ENCODE data around the gene TM7SF2.

The TM7SF2 gene

GRCh38 chr11:65107751-65108468, 3.8 kb upstream of the TM7SF2 start:
- H3K4me3 ChIP-seq (ENCODE audit: control insufficient read depth in 1 of 7, extremely low read depth in 1 of 7, insufficient read depth in 4 of 7, low read depth in 2 of 7, low read length in 6 of 7) = no peak overlapping the region
- H3K9me3 ChIP-seq (ENCODE audit: control extremely low read depth in 1 of 5, control insufficient read depth in 4 of 5, insufficient read depth in 2 of 5, low read depth in 1 of 5, low read length in 4 of 5) = no peaks in the 10 kb centered on the region
- no peaks in the 10 kb centered on the region for H3K27me3 ChIP-seq (replicated peaks in 2 of 5; ENCODE audit: control insufficient read depth in 4 of 5, insufficient read depth in 5 of 5, low read length in 4 of 5)
- peaks cover 2 to 54% (median 38%) of the 10 kb centered on the region in 4 experiments for H3K36me3 ChIP-seq (ENCODE audit: control insufficient read depth in 4 of 4, insufficient read depth in 4 of 4, low read length in 3 of 4)
- no peak for DNase-seq
- H3K27ac ChIP-seq (ENCODE audit: insufficient read depth in 1 of 2, low read depth in 1 of 2, low read length in 2 of 2, poor library complexity in 1 of 2, severe bottlenecking in 2 of 2) = no peak overlapping the region
- POLR2A ChIA-PET = interaction anchor here (0.9 to 1.1 kb wide), 2 partner anchors 8 to 74 kb away, joined by 3 to 4 read pairs; partner anchors contain the start of gene CAPN1
- H3K4me1 ChIP-seq (ENCODE audit: control extremely low read depth in 1 of 4, control insufficient read depth in 4 of 4, insufficient read depth in 4 of 4, low read length in 3 of 4) = peaks cover 0 to 23% (median 21%) of the 10 kb centered on the region in 4 experiments
- CTCF ChIA-PET = interaction anchor here (1.0 to 4.7 kb wide), 6 partner anchors 11 to 72 kb away, joined by 3 to 35 read pairs (median 4); partner anchors contain the start of genes FAU and MRPL49
- WGBS (ENCODE audit: insufficient coverage) = 98% methylated on average over 41 of the region's 52 CpGs

GRCh38 chr11:65108469-65109123, 3.1 kb upstream of the TM7SF2 start:
- H3K4me3 ChIP-seq (ENCODE audit: control insufficient read depth in 1 of 7, extremely low read depth in 1 of 7, insufficient read depth in 4 of 7, low read depth in 2 of 7, low read length in 6 of 7) = no peak overlapping the region
- 97% methylated on average over 32 of the region's 38 CpGs for WGBS (ENCODE audit: insufficient coverage)
- H3K27me3 ChIP-seq (replicated peaks in 2 of 5; ENCODE audit: control insufficient read depth in 4 of 5, insufficient read depth in 5 of 5, low read length in 4 of 5) = no peaks in the 10 kb centered on the region
- H3K36me3 ChIP-seq (ENCODE audit: control insufficient read depth in 4 of 4, insufficient read depth in 4 of 4, low read length in 3 of 4) = peaks cover 2 to 51% (median 36%) of the 10 kb centered on the region in 4 experiments
- H3K27ac ChIP-seq (ENCODE audit: insufficient read depth in 1 of 2, low read depth in 1 of 2, low read length in 2 of 2, poor library complexity in 1 of 2, severe bottlenecking in 2 of 2) = no peak overlapping the region
- H3K4me1 ChIP-seq (ENCODE audit: control extremely low read depth in 1 of 4, control insufficient read depth in 4 of 4, insufficient read depth in 4 of 4, low read length in 3 of 4) = peaks cover 0 to 29% (median 28%) of the 10 kb centered on the region in 4 experiments
- no peaks in the 10 kb centered on the region for H3K9me3 ChIP-seq (ENCODE audit: control extremely low read depth in 1 of 5, control insufficient read depth in 4 of 5, insufficient read depth in 2 of 5, low read depth in 1 of 5, low read length in 4 of 5)
- ChIA-PET CTCF (interaction anchor here (1.0 to 4.9 kb wide), 7 partner anchors 9 to 72 kb away, joined by 3 to 56 read pairs (median 4); partner anchors contain the start of genes FAU, MRPL49, VPS51 and ZNHIT2), POLR2A (interaction anchor here (1.0 to 1.1 kb wide), 2 partner anchors 41 to 73 kb away, joined by 3 read pairs; partner anchors contain the start of gene CAPN1)
- DNase-seq = no peak

GRCh38 chr11:65109231-65110198, 2.2 kb upstream of the TM7SF2 start:
- Histone ChIP-seq H3K4me3 (ENCODE audit: control insufficient read depth in 1 of 7, extremely low read depth in 1 of 7, insufficient read depth in 4 of 7, low read depth in 2 of 7, low read length in 6 of 7) (no peak overlapping the region), H3K27me3 (replicated peaks in 2 of 5; ENCODE audit: control insufficient read depth in 4 of 5, insufficient read depth in 5 of 5, low read length in 4 of 5) (no peaks in the 10 kb centered on the region), H3K4me1 (ENCODE audit: control extremely low read depth in 1 of 4, control insufficient read depth in 4 of 4, insufficient read depth in 4 of 4, low read length in 3 of 4) (peaks cover 0 to 35% (median 31%) of the 10 kb centered on the region in 4 experiments), H3K9me3 (ENCODE audit: control extremely low read depth in 1 of 5, control insufficient read depth in 4 of 5, insufficient read depth in 2 of 5, low read depth in 1 of 5, low read length in 4 of 5) (no peaks in the 10 kb centered on the region), H3K27ac (ENCODE audit: insufficient read depth in 1 of 2, low read depth in 1 of 2, low read length in 2 of 2, poor library complexity in 1 of 2, severe bottlenecking in 2 of 2) (no peak overlapping the region), H3K36me3 (ENCODE audit: control insufficient read depth in 4 of 4, insufficient read depth in 4 of 4, low read length in 3 of 4) (peaks cover 2 to 52% (median 34%) of the 10 kb centered on the region in 4 experiments)
- DNase-seq = no peak
- ChIA-PET CTCF (interaction anchor here (0.6 to 4.9 kb wide), 15 partner anchors 7 to 141 kb away, joined by 3 to 56 read pairs (median 6); partner anchors contain the start of genes ARL2, CAPN1, FAU and MRPL49), POLR2A (interaction anchor here (0.9 to 1.3 kb wide), 5 partner anchors 10 to 72 kb away, joined by 3 to 5 read pairs (median 3); partner anchors contain the start of gene CAPN1)
- 92% methylated on average over 33 of the region's 36 CpGs for WGBS (ENCODE audit: insufficient coverage)

GRCh38 chr11:65110354-65110861, 1.3 kb upstream of the TM7SF2 start:
- 19% methylated on average over 15 of the region's 18 CpGs for WGBS (ENCODE audit: insufficient coverage)
- no peak overlapping the region for H3K27ac ChIP-seq (ENCODE audit: insufficient read depth in 1 of 2, low read depth in 1 of 2, low read length in 2 of 2, poor library complexity in 1 of 2, severe bottlenecking in 2 of 2)
- H3K9me3 ChIP-seq (ENCODE audit: control extremely low read depth in 1 of 5, control insufficient read depth in 4 of 5, insufficient read depth in 2 of 5, low read depth in 1 of 5, low read length in 4 of 5) = no peaks in the 10 kb centered on the region
- peak; percentile 85 to 94 (median 90) for DNase-seq
- peaks cover 2 to 56% (median 30%) of the 10 kb centered on the region in 4 experiments for H3K36me3 ChIP-seq (ENCODE audit: control insufficient read depth in 4 of 4, insufficient read depth in 4 of 4, low read length in 3 of 4)
- peaks cover 0 to 36% (median 31%) of the 10 kb centered on the region in 4 experiments for H3K4me1 ChIP-seq (ENCODE audit: control extremely low read depth in 1 of 4, control insufficient read depth in 4 of 4, insufficient read depth in 4 of 4, low read length in 3 of 4)
- H3K4me3 ChIP-seq (ENCODE audit: control insufficient read depth in 1 of 7, extremely low read depth in 1 of 7, insufficient read depth in 4 of 7, low read depth in 2 of 7, low read length in 6 of 7) = no peak overlapping the region
- no peaks in the 10 kb centered on the region for H3K27me3 ChIP-seq (replicated peaks in 2 of 5; ENCODE audit: control insufficient read depth in 4 of 5, insufficient read depth in 5 of 5, low read length in 4 of 5)
- ChIA-PET POLR2A (interaction anchor here (0.7 to 1.3 kb wide), 5 partner anchors 11 to 71 kb away, joined by 3 to 5 read pairs (median 3); partner anchors contain the start of genes CAPN1 and VPS51), CTCF (interaction anchor here (0.6 to 4.9 kb wide), 20 partner anchors 7 to 204 kb away, joined by 3 to 56 read pairs (median 4); partner anchors contain the start of genes ARL2, BATF2, CAPN1 and CDC42EP2)

- POLR2A ChIA-PET = interaction anchor here (0.7 to 2.8 kb wide), 8 partner anchors 12 to 95 kb away, joined by 3 to 7 read pairs (median 3); partner anchors contain the start of genes SYVN1 and VPS51
- WGBS (ENCODE audit: insufficient coverage) = 68% methylated on average over 31 of the region's 31 CpGs
Observed at GRCh38 chr11:65111159-65111743, 421 bp upstream of the TM7SF2 start.

More at GRCh38 chr11:65111159-65111743, 421 bp upstream of the TM7SF2 start:
- Histone ChIP-seq H3K9me3 (ENCODE audit: control extremely low read depth in 1 of 5, control insufficient read depth in 4 of 5, insufficient read depth in 2 of 5, low read depth in 1 of 5, low read length in 4 of 5) (no peaks in the 10 kb centered on the region), H3K4me1 (ENCODE audit: control extremely low read depth in 1 of 4, control insufficient read depth in 4 of 4, insufficient read depth in 4 of 4, low read length in 3 of 4) (peaks cover 0 to 44% (median 34%) of the 10 kb centered on the region in 4 experiments), H3K27me3 (replicated peaks in 2 of 5; ENCODE audit: control insufficient read depth in 4 of 5, insufficient read depth in 5 of 5, low read length in 4 of 5) (no peaks in the 10 kb centered on the region), H3K27ac (ENCODE audit: insufficient read depth in 1 of 2, low read depth in 1 of 2, low read length in 2 of 2, poor library complexity in 1 of 2, severe bottlenecking in 2 of 2) (no peak overlapping the region), H3K4me3 (ENCODE audit: control insufficient read depth in 1 of 7, extremely low read depth in 1 of 7, insufficient read depth in 4 of 7, low read depth in 2 of 7, low read length in 6 of 7) (peak overlapping the region in 3 of 7 experiments; percentile 74 to 80 (median 74)), H3K36me3 (ENCODE audit: control insufficient read depth in 4 of 4, insufficient read depth in 4 of 4, low read length in 3 of 4) (peaks cover 0 to 59% (median 30%) of the 10 kb centered on the region in 4 experiments)
- no peak for DNase-seq
- CTCF ChIA-PET = interaction anchor here (0.7 to 4.9 kb wide), 24 partner anchors 8 to 203 kb away, joined by 3 to 56 read pairs (median 4); partner anchors contain the start of genes ARL2, BATF2, CAPN1 and CDC42EP2

Measured in common myeloid progenitor, CD34-positive (primary cell).